Stimulated activated CD4-positive, alpha-beta T cell treated with anti-CD3 and anti-CD28 coated beads, TNF-alpha, amount 100 ng/mL, for 1 hour (primary cell): Measurements from ENCODE around the gene BOLA2B.
A peak's percentile ranks its signal among the peaks of the same experiment; 100 is the strongest.
"Not testable (repeated sequence)": the region's sequence is repeated elsewhere in the genome, so short reads cannot be mapped to it uniquely, and the experiment has no call there.

ENCODE experiments used
- DNase-seq, 3 donors: peaks; one replicate each; pipeline ENCODE4 v3.0.0-alpha.2; 2020; ENCODE audit warnings: low read depth in 3 of 3, low spot score in 1 of 3

Gene BOLA2B

GRCh38 chr16:30184891-30185682 is 8.4 kb downstream of the BOLA2B start:
- DNase-seq: peak in 1 of 3 donors; percentile 13

DNA sequence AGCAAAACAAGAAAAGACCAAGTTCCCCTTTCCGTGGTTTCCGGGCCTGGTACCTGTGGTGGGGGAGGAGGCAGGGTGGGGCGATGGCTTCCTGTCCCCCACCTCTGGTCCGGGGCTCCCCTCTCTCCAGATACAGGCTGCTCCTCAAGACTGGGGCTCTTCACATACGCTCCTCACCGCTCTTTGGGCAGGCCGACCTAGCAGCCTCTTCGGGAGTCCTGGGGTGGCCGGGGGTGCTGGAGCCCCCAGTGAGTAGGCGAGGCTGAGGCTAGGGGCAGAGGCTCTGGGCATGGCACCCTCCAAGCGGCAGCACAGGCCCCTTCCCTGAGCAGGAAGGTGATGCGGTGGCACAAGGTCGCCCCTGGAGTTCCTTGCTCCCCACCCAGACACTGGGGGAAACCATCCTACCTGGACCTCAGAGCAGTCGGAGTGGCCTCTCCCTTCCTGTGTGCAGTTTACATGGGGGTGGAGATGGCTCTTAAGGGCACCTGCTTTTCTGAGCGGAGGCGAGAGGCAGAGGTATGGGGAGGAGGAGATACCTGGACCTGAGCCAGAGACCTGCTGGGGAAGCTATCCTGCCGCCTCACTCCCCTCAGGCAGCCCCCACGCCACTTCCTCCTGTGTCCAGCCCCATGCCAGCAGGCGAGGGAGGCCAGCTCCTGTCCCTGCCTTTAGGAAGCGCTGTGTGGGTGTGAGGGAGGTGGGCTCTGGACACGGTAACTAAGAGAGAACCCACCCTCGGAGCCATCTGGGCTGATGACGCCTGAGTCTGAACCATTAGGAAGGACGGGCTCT is 9.2 kb downstream of the BOLA2B start:
- peak; percentile 48 to 70 (median 69) for DNase-seq

GRCh38 chr16:30183233-30184095 is 10.0 kb downstream of the BOLA2B start, which contains the start of gene CORO1A:
Gene CORO1A, plus strand, starts transcription at chr16:30183602. Its CDS starts 1,608 bp downstream, at chr16:30185210.
- peak in 2 of 3 donors; percentile 69 to 76 for DNase-seq

GRCh38 chr16:30180741-30181140 is 12.7 kb downstream of the BOLA2B start:
- DNase-seq: no peak

GRCh38 chr16:30179931-30180330 is 13.5 kb downstream of the BOLA2B start:
- no peak for DNase-seq

DNA sequence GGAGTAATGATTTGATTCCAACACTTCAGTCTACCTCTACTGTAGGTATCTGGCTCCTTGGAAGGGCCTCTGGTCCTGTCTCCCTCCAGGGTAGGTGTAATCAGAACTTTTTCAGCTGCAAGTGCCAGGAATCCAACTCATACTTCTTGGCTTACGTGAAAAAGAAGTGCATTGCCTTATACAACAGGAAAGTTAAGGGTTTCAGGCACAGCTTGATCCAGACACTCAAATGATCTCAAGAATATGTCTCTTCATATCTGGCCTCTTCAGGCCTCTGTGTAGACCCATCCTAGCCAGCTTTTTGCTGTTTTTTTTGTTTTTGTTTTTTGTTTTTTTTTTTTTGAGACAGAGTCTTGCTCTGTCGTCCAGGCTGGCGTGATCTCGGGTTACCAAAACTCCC is 14.3 kb downstream of the BOLA2B start:
- no peak for DNase-seq

DNA sequence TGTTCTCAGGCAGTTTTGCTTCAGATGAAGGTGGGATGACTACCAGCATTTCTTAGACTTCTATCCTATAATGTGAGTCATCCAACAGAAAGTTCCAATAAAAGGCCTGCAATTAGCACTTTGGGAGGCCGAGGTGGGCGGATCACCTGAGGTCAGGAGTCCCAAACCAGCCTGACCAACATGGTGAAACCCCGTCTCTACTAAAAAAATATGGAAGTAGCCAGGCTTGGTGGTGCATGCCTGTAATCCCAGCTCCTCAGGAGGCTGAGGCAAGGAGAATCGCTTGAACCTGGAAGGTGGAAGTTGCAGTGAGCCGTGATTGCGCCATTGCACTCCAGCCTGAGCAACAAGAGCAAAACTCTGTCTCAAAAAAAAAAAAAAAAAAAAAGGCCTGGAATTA is 16.6 kb downstream of the BOLA2B start:
- DNase-seq: not testable (repeated sequence)

GRCh38 chr16:30173054-30173453 is 20.4 kb downstream of the BOLA2B start:
- DNase-seq: no peak

DNA sequence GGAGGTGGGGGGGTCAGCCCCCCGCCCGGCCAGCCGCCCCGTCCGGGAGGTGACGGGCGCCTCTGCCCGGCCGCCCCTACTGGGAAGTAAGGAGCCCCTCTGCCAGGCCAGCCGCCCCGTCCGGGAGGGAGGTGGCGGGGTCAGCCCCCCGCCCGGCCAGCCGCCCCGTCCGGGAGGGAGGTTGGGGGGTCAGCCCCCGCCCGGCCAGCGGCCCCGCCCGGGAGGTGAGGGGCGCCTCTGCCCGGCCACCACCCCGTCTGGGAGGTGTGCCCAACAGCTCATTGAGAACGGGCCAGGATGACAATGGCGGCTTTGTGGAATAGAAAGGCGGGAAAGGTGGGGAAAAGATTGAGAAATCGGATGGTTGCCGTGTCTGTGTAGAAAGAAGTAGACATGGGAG is 23.3 kb downstream of the BOLA2B start:
- not testable (repeated sequence) for DNase-seq

DNA sequence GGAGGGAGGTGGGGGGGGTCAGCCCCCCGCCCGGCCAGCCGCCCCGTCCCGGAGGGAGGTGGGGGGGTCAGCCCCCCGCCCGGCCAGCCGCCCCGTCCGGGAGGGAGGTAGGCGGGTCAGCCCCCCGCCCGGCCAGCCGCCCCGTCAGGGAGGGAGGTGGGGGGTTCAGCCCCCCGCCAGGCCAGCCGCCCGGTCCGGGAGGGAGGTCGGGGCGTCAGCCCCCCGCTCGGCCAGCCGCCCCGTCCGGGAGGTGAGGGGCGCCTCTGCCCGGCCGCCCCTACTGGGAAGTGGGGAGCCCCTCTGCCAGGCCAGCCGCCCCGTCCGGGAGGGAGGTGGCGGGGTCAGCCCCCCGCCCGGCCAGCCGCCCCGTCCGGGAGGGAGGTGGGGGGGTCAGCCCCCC is 24.1 kb downstream of the BOLA2B start:
- not testable (repeated sequence) for DNase-seq

DNA sequence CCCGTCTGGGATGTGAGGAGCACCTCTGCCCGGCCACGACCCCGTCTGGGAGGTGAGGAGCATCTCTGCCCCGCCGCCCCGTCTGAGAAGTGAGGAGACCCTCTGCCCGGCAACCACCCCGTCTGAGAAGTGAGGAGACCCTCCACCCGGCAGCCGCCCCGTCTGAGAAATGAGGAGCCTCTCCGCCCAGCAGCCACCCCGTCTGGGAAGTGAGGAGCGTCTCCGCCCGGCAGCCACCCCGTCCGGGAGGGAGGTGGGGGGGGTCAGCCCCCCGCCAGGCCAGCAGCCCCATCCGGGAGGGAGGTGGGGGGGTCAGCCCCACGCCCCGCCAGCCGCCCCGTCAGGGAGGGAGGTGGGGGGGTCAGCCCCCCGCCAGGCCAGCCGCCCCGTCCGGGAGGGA is 24.7 kb downstream of the BOLA2B start:
- DNase-seq: not testable (repeated sequence)

DNA sequence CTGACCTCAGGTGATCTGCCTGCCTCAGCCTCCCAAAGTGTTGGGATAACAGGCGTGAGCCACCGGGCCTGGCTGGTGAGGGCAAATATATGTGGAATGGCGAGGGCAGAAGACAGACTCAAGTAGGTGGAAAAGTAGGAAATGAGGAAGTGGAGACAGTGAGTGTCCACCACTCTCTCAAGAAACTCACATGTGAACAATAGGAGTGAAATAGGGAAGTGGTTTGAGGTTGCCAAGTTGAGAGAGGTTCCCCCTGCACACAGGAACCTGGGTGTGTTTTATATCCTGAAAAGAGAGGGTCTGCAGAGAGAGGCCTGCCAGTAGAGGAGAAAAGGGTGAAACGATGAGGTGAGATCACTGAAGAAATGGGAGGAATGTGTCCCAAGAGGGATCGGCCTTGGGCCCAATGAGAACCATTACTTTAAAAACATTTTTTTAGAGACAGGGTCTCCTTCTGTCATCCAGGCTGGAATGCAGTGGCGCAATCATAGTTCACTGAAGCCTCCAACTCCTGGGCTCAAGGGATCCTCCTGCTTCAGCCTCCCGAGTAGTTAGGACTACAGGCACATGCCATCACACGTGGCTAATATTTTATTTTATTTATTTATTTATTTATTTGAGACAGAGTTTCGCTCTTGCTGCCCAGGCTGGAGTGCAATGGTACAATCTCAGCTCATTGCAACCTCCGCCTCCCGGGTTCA is 27.1 kb downstream of the BOLA2B start:
- DNase-seq: no peak

- DNase-seq: no peak
These were observed 29.9 kb downstream of the BOLA2B start for GRCh38 chr16:30163538-30163937.

DNA sequence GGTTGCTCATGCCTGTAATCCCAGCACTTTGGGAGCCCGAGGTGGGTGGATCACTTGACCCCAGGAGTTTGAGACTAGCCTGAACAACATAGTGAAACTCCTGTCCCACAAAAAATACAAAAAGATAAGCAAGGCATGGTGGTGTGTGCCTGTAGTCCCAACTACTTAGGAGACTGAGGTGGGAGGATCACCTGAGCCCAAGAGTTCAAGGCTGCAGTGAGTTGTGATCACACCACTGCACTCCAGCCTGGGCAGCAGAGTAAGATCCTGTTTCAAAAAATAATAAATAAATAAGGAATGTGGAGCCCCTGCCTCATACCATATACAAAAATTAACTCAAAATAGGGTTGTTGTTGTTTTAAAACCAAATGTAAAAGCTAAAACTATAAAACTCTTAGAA is 36.3 kb downstream of the BOLA2B start:
- DNase-seq: no peak

DNA sequence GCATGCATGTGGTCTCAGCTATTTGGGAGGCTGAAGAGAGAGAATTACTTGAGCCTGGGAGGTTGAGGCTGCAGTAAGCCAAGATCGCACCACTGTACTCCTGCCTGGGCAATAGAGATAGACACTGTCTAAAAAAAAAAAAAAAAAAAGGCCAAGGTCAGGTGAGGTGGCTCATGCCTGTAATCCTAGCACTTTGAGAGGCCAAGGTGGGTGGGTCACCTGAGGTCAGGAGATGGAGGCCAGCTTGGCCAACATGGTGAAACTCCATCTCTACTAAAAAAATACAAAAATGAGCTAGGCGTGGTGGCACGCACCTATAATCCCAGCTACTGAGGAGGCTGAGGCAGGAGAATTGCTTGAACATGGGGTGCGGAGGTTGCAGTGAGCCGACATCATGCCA is 38.3 kb downstream of the BOLA2B start:
- no peak for DNase-seq

- DNase-seq: no peak
These were observed 40.9 kb downstream of the BOLA2B start for GRCh38 chr16:30152517-30152916.

DNA sequence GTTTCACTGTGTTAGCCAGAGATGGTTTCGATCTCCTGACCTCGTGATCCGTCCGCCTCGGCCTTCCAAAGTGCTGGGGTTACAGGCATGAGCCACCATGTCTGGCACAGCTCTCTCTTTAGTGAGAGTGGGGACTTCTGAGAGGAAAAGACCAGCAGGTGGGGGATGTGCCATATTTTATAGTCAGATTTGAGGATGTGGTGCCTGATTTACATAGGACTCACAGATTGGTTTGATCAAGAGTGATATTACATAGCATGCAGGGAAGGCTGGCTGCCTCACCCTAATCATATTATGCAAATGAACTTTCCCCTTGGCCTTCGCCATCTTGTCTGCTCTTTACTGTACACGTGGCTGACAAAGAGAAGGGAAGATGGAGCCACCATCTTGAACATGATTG is 42.4 kb downstream of the BOLA2B start:
- no peak for DNase-seq

DNA sequence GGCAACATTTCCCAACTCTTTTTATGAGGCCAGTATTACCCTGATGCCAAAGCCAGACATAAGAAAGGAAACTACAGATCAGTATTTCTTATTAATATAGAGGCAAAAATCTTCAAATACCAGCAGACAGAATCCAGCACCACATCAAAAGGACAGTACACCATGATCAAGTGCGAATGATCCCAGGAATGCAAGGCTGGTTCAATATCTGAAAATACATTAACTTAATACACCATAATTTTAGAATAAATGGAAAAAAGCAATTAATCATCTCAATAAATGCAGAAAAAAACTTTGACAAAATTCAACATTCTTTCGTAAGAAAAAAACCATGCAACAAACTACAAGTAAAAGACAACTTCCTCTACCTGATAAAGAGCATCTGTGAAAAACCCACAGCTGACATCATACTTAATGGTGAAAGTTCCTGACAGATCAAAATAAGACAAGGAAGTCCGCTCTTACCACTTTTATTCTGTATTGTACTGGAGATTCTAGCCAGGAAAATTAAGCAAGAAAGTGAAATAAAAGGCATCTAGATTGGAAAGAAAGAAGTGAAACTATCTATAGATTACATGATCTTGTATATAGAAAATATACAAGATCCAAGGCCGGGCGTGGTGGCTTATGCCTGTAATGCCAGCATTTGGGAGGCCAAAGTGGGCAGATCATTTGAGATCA is 44.1 kb downstream of the BOLA2B start:
- DNase-seq: no peak

GRCh38 chr16:30147843-30148510 is 45.5 kb downstream of the BOLA2B start:
- DNase-seq: no peak

DNA sequence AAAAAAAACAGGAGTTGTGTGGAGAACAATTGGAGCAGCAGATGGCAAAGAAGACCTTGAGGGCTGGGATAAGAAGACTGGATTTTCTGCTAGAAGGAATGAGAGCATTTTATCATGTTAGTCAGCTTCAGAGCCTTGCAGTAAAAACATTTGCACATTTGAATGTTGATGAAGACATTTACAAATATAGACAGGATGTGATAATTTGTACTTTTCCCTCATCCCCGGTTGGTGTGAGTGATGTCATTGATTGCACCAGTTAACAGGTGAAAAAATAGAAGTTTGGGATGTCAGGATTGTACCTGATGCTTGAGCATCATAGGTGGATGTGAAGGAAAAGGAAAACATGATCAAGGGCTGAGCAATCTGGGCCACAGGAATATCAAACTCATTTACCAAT is 47.8 kb downstream of the BOLA2B start:
- DNase-seq: no peak
